Measurements from ENCODE around the gene NCAM1. TPM values are rescaled to one million over a fixed set of nuclear protein-coding genes. Genes with fewer than 3 reads are reported as not detected.
A peak's percentile ranks its signal among the peaks of the same experiment; 100 is the strongest.

NCAM1 gene
- total RNA-seq, 6 experiments from 2014 or later, result 1.2 to 2.4 (median 1.8) TPM

GRCh38 chr11:113148652-113149051, 187.4 kb downstream of the NCAM1 start:
- ATAC-seq (no peak), DNase-seq (no peak)
- no peak for TF ChIP-seq POLR2A (IDR thresholded peaks at IDR 0.05)
- TF ChIP-seq, protein P1, sequence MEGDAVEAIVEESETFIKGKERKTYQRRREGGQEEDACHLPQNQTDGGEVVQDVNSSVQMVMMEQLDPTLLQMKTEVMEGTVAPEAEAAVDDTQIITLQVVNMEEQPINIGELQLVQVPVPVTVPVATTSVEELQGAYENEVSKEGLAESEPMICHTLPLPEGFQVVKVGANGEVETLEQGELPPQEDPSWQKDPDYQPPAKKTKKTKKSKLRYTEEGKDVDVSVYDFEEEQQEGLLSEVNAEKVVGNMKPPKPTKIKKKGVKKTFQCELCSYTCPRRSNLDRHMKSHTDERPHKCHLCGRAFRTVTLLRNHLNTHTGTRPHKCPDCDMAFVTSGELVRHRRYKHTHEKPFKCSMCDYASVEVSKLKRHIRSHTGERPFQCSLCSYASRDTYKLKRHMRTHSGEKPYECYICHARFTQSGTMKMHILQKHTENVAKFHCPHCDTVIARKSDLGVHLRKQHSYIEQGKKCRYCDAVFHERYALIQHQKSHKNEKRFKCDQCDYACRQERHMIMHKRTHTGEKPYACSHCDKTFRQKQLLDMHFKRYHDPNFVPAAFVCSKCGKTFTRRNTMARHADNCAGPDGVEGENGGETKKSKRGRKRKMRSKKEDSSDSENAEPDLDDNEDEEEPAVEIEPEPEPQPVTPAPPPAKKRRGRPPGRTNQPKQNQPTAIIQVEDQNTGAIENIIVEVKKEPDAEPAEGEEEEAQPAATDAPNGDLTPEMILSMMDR (IDR thresholded peaks at IDR 0.05), result no peak
- H3K9me3 ChIP-seq, result no peaks in the 10 kb centered on the region
- no peaks in the 10 kb centered on the region for H3K27me3 ChIP-seq
- H3K27ac ChIP-seq, result no peak overlapping the region
- H3K4me1 ChIP-seq, result no peaks in the 10 kb centered on the region
- no peaks in the 10 kb centered on the region for H3K36me3 ChIP-seq
- 100% methylated on average over 1 of the region's 1 CpG for WGBS (ENCODE audit: insufficient coverage, low coverage, low lambda C conversion rate, missing lambda C conversion rate)
- intact Hi-C loops (cut with DNase I), result no loop called here
- H3K4me3 ChIP-seq, result no peak overlapping the region

DNA sequence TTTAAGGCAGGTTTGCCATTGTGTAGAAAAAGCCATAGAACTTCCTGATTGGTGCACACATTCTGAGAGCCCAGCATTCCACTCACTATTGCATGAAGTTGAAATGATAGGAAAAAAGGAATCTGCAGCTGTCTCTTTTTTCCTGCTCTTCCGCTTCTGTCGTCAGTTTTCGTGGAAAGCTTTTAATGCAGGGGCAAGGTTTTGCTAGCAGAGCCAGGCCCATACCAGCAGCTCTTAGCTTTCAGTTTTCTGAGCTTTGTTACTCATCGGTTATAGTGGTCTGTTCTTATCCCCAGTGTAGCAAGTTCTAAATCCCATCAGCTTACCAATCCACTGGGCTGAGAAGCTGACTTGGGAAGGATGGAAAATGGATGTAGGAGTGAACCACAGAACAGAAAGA, 190.3 kb downstream of the NCAM1 start:
- Histone ChIP-seq H3K4me1 (no peaks in the 10 kb centered on the region), H3K4me3 (no peak overlapping the region), H3K27ac (no peak overlapping the region), H3K9me3 (no peaks in the 10 kb centered on the region), H3K27me3 (no peaks in the 10 kb centered on the region), H3K36me3 (no peaks in the 10 kb centered on the region)
- WGBS (ENCODE audit: insufficient coverage, low coverage, low lambda C conversion rate, missing lambda C conversion rate), result 67% methylated on average over 4 of the region's 4 CpGs
- TF ChIP-seq, protein P1 (IDR thresholded peaks at IDR 0.05), result no peak
- TF ChIP-seq POLR2A (IDR thresholded peaks at IDR 0.05), result no peak
- intact Hi-C loops (cut with DNase I), result no loop called here
- ATAC-seq (no peak), DNase-seq (no peak)

- Histone ChIP-seq H3K27ac (no peak overlapping the region), H3K36me3 (no peaks in the 10 kb centered on the region), H3K4me3 (no peak overlapping the region), H3K27me3 (no peaks in the 10 kb centered on the region), H3K4me1 (no peaks in the 10 kb centered on the region), H3K9me3 (no peaks in the 10 kb centered on the region)
- intact Hi-C loops (cut with DNase I), result no loop called here
- DNase-seq (no peak), ATAC-seq (no peak)
- TF ChIP-seq, protein P1 (IDR thresholded peaks at IDR 0.05), result no peak
- no peak for TF ChIP-seq POLR2A (IDR thresholded peaks at IDR 0.05)
Measured at GRCh38 chr11:113152500-113152899, 191.3 kb downstream of the NCAM1 start.

DNA sequence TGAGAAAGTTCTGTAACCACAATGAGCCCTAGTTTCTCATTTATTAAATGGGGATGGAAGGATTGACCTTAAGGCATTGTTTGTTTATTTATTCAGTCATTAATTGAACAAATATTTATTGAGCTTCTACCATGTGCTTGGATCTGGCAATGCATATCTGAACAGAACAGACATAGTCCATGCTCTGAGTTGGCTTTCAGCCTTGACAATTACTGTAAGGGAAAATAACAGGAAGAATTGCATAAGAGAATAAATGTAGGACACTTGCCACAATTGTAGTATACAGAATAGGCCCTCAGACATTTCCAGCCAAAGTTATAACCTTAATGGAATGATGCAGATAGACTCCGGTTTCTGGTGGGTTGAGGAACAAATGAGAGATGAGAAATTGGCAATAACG, 192.6 kb downstream of the NCAM1 start:
- H3K4me3 ChIP-seq, result no peak overlapping the region
- no peaks in the 10 kb centered on the region for H3K9me3 ChIP-seq
- no peak overlapping the region for H3K27ac ChIP-seq
- no peaks in the 10 kb centered on the region for H3K36me3 ChIP-seq
- no peaks in the 10 kb centered on the region for H3K27me3 ChIP-seq
- 57% methylated on average over 2 of the region's 2 CpGs for WGBS (ENCODE audit: insufficient coverage, low coverage, low lambda C conversion rate, missing lambda C conversion rate)
- DNase-seq (no peak), ATAC-seq (peak in 2 of 4 donors; percentile 44 to 65)
- no peaks in the 10 kb centered on the region for H3K4me1 ChIP-seq
- intact Hi-C loops (cut with DNase I), result no loop called here
- TF ChIP-seq POLR2A (IDR thresholded peaks at IDR 0.05), result no peak
- TF ChIP-seq, protein P1 (IDR thresholded peaks at IDR 0.05), result no peak

Measured in right lobe of liver (tissue), 6 donors.